GM19468 (cell line): Measurements from ENCODE around the gene FBXW10B.
"Not testable (repeated sequence)": the region's sequence is repeated elsewhere in the genome, so short reads cannot be mapped to it uniquely, and the experiment has no call there.

ENCODE experiments used
- ATAC-seq: cut with Tn5 transposase; IDR thresholded peaks from one replicate; pipeline ENCODE4 v1.9.1; 2021; ENCODE audit warnings: mild to moderate bottlenecking, moderate library complexity, moderate number of reproducible peaks; ENCODE audit not compliant: unreplicated experiment; ENCODE audit errors: extremely low read depth

FBXW10B gene, protein sequence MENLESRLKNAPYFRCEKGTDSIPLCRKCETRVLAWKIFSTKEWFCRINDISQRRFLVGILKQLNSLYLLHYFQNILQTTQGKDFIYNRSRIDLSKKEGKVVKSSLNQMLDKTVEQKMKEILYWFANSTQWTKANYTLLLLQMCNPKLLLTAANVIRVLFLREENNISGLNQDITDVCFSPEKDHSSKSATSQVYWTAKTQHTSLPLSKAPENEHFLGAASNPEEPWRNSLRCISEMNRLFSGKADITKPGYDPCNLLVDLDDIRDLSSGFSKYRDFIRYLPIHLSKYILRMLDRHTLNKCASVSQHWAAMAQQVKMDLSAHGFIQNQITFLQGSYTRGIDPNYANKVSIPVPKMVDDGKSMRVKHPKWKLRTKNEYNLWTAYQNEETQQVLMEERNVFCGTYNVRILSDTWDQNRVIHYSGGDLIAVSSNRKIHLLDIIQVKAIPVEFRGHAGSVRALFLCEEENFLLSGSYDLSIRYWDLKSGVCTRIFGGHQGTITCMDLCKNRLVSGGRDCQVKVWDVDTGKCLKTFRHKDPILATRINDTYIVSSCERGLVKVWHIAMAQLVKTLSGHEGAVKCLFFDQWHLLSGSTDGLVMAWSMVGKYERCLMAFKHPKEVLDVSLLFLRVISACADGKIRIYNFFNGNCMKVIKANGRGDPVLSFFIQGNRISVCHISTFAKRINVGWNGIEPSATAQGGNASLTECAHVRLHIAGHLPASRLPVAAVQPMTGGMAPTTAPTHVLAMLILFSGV

DNA sequence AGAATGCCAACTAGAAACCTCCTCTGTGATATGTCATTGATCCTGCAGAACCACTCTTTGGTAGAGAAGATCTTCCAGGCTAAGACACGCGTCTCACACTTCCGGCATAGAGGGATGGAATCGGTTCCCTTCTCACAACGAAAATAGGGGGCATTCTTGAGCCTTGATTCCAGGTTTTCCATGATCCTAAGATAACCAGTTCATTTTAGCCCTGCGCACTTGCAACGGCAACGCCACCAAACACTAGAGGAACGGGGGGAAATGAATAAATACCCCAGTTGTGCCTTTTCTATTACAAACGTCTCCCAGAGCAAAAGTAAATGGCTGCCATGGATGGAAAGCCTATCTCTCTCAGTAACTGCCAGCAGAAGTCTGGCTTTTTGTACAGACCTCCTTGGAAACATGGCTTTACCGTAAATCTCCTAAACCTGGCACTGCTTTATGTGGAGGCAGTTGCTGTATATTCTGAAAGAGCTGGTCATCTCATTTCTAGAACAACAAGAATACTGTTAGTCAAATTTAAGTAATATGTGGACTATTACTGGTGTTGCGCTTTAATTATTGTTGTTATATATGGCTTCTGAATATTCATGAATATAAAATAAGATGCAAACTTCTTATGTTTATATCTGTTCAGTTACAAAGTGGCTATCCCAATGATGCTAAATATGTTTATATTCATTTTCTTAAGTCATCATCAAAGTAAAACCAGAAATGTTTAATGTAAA lies at the start of gene FBXW10B:
TSS of gene FBXW10B (minus strand) at position 374 of the 728 bp plus-strand sequence. CDS start at position 182, 192 bp downstream.
- ATAC-seq: not testable (repeated sequence)

DNA sequence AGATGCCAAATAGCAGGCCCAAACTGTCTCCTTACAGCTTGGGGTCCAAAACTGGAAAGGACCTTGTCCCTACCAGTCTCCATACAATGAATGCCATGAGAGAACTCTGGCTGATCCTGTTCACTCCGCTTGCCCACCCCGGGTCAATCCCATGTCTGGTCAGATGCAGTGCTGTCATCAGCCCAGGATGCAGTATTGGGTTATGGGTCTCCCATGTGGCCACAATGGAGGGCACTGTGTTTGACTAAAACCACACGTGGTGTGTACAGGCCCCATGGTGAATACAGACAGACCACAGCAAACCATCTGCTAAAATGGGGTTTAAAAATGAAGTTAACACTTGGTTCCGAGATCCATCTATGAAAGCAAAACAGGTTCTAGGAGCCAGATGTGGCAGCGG lies 44.2 kb upstream of the FBXW10B start:
- ATAC-seq: no peak

DNA sequence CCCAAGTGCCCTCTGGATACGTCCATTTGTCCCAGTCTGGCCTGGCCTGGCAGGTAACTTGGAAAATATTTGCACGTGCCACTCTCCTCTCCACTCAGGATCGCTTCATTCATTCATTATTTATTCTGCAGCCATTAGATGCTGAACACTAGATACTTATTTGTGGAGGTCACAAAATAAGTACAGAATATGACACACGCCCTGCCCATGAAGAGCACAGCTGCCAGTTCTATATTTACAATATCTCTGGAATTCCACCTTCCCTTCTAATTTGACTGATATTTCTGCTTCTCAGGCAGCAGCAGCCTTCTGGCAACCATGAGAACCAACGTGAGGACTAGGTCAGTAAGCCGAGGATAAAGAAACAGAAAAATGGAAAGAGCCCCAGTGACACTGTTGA lies 43.7 kb upstream of the FBXW10B start:
- no peak for ATAC-seq

DNA sequence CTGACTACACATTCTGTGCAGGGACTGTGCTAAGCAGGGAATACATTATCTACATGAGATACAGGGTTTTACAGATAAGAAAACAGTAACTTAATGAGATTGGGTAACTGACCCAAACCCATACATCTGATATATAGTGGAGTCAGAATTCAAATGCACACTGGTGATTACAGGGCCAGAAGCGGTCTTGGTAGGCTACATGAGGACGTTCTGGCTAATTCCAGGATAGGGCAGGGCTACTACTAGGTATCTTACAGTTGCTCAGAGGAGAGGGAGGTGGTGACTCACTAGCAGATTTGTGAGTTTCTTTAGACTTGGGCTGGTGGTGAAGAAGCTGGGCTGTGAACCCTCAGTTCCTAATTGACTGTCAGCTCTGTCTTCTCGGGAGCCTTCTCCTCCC lies 43.2 kb upstream of the FBXW10B start:
- no peak for ATAC-seq

DNA sequence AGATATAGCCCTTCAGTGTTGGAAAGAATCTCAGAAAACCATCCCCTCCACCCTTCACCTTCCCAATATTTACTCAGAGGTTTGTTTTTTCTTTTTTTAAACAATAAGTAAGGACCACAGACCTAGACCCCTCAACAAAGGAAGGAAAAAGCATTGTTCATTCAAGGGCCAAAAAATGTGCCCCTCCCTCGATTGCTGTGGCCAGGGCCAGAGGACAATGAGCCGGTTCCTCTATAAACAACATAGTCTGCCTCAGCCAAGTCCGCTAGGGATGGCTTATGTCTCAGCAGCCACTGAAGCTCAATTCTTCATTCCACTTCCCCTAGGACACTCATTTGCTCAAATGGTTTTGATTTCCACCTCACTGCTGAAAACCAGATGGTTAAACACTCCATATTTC lies 40.6 kb upstream of the FBXW10B start:
- no peak for ATAC-seq

DNA sequence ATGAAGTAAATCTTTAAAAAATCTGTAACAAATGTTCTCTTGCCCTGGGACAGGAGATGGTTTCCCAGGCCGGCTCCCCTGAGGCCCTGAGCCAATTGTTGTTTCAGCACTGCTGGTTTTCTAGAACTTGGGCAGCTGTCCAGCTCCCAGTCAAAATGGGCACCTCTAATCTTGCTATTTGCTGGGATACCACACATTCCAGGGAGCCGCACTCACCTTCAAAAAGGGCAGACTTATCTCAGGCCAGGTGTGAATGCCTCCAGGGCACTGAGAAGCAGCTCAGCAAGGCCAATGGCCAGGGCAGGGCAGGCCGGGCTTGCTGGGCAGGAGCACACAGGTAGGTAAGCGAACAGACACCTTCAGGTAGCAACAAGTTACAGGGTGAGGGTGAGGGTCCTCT lies 40.2 kb upstream of the FBXW10B start:
- no peak for ATAC-seq

DNA sequence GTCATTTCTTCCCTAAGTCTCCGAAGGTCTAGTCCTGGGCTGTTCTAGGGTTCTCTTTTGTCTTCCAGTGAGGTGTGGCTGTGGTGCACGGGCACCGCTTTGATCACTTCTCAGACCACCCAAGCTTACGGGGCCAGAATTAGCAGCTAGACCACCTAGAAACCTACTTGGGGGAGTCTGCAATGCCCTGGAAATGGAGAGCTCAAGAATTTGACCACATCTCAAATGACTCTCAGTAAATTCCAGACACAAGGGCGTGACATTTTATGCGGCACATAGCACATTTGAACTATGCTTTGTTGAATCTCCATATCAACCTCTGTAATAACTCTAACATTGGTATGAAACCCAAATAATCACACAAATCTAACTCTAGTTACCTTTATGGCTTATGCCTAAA lies 39.7 kb upstream of the FBXW10B start:
- ATAC-seq: no peak

DNA sequence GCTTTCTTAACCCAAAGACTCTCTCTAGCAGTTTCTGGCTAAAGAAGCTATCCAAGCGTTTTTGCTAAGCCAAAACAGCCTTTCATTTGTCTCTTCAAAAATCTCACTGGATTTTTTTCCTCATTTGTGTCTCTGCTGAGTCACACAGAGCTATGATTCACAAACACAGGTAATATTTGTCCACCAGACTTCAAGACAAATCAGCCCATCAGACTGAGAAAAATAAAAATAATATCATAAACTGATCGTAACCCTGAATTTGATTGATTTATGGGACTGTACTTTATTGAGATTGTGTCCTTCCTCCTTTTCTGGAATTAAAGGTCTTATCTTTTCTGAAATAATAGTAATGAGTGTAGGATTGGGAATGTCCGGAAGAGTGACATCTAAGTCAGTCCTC lies 38.8 kb upstream of the FBXW10B start:
- ATAC-seq: no peak

DNA sequence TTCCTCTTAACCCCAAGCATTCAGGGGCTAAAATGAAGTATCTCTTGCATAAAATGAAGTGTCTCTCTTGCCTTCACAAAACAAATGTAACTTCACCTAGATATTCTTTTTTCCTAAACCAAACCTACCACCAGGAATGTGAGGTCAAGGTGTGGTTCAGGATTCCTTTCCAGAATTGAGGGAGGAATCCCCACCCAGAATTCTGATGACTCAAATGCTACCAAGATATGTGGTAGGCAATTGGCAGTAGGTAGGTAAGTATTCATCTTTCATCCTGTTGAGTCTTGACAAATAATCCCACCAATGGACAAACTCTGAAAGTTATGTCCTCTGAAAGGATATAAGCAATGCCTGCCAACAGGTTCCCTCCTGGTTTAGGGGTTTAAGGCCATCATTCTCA lies 38.4 kb upstream of the FBXW10B start:
- no peak for ATAC-seq

DNA sequence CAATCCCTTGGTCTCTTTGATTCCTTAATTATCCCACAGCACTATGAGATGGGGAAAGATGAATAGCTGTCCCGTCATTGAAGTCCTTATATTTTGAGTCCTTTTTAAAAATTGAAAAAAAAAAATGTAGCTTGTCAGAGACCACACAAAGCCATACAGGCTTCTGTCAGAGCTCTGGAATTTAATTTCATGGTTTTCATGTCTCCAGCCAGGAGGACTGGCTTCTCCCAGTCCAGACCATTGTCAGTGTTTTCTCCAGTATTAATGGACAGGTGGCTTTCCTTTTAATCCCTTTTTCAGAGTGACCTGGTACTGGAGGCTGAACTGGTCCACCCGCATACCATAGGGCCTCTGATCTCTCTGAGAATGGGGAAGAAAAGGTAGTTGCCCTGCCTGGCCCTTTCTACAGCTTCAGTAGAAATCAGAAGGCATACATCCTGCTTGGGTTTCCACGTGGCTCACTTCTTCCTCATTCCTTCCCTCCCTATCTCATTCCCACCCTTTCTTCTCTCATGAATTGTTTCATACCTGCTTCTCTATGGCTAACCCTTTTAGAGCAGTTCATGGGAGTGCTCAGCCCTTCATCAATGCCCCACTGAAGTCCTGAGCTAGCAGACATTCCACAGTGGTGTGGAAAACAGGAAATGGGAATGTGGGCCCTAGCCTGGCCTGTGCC lies 35.5 kb upstream of the FBXW10B start:
- no peak for ATAC-seq

DNA sequence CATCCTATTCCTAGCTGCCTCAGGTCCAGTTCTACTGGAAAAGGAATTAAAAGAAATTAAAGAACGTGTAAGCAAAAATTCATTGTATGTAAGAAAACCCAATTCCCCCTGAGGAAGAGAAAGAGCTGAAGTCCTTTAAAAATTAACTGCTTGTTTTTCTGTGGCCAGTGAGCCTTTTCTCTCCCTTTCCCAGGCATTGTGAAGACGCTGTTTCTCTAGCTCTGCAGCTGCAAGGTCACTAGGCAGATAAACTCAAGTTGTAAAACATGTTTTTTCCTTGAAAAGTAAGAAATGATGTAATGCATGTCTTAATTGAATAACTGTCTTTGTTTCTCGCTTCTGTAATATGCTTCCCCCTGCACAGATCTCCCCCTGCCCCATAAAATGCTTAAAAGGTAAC lies 34.9 kb upstream of the FBXW10B start:
- ATAC-seq: not testable (repeated sequence)

DNA sequence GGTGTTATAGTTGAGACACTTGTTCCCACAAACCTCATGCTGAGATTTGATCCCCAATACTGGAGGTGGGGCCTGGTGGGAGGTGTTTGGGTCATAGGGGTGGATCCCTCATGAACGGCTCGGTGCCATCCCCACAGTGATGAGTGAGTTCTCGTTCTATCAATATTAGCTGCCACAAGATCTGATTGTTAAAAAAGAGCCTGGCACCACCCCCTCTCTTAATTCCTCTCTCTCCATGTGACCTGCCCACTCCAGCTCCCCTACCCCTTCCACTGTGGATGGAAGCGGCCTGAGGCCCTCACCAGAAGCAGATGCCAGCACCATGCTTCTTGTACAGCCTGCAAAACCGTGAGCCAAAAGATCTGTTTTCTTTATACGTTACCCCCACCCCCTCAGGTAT lies 33.5 kb upstream of the FBXW10B start:
- ATAC-seq: no peak

DNA sequence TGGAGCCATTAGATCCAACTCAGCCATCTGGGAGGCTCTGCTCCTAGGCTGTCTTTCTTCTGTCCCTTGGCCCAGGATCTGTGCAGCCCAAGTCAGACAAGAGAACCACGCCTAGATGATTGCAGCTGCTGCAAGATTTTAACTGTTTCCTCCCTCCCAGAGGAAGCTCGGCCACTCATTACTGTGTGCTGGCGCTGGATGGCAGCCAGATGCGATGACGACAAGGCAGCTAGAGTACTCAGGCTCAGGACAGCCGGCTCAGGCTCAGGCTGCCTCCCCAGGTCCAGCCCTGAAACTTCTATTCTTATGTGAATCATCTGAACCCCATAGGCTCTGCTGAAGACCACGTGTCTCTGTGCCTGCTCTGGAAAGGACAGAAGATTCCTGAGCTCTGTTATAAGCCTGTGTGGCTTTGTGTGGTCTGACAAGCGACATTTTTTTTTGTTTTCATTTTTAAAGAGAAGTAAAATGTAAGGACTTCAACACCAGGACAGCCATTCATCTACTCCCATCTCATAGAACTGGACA lies 32.1 kb upstream of the FBXW10B start:
- peak; percentile 71 for ATAC-seq

DNA sequence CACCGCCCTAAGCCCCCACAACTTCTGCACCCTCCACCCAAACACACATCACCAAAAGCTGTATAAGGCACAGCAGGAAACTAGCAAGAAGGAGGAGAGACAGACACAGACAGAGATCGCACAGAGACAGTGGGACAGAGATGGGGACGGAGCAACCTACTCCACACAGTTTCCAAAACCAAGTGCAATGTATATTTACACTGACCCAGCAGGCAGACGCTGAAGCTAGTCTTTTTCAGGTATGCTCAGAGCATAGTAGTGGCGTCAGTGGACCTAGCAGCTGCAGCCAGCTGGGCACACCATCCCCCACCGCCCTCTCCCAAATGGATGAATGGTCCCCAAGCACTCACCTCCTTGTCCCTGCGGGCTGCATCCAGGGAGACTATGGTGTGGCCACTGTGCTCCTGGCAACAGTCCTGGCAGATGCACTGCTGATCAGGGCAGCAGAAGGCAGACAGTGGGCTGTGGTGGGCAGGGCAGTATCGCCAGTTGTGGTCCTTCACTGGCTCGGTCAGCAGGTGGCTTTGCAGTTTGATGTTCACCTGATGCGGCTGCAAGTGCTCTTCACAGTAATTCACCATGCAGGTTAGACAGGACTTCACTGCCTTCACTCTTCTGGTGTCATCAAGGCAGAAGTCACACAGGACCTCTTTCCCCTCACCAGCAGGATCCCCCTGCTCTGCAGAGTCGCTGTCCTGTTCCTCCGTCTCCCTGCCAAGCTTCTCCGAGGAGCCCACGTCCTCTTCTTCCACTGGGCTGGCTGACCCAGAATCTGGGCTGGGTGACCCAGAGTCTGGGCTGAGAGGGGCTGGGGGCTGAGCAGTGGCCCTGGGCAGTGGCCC lies 31.5 kb upstream of the FBXW10B start:
- ATAC-seq: no peak

DNA sequence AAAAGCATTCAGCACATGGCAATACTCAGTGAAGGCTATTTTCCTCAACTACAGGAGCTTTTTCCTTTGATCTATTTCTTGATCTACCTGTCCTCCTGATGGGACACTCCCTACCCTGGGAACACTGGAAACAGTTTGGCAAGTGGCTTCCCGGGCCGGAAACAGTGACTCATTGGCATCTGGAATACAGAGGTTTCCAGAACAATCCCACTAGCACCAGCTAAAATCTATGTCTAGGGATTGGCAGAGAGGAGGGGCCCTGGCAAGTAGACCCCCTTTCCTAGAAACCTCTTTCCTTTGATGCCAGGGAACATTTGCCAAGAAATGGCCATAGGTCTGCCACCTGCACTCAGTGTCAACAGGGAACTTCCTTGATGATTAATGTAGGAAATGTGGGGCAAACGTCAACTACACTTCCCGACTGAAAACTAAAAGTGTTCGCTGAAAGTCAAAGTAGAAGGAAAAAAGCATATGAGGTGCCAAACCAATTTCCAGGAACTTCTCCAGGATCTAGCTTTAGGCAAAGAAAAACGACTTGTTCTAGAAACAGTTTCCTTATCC lies 30.4 kb upstream of the FBXW10B start:
- ATAC-seq: no peak

DNA sequence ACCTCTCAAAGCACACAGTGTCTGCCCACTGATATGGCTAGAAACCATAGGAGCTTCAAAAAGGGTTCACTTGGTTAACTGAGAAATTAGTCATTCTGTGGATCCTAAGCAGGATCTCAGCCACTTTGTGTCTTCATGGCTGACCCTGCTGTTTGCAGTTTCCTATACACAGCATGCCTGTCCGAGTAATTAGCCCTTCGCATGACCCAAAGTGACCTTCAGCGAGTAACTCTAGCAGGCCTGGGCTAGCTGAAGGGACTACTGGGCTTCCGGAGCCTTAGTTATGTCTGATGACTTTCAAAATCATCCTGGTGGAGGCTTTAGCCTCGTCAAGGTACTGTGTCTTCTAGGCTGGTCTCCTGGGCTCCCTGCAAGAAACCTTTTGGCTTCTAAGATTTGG lies 28.9 kb upstream of the FBXW10B start:
- ATAC-seq: no peak

DNA sequence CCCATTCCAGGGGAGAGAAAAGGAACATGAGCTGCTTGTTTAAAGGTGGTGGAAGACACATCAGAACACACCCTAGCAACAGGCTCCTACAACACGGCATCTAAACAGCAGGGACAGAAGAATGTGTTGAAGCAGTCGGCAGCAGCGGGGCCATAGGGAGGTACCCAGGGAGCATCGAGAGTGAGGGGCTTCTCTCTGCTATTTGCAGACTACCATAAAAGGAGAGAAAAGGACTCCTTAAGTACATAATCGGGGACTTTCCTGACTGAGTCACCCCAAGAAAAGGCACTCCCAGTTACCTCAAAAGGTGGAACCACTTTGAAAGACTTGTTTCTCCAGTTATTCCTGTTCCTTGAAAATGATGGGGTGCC lies 26.4 kb upstream of the FBXW10B start:
- ATAC-seq: not testable (repeated sequence)

DNA sequence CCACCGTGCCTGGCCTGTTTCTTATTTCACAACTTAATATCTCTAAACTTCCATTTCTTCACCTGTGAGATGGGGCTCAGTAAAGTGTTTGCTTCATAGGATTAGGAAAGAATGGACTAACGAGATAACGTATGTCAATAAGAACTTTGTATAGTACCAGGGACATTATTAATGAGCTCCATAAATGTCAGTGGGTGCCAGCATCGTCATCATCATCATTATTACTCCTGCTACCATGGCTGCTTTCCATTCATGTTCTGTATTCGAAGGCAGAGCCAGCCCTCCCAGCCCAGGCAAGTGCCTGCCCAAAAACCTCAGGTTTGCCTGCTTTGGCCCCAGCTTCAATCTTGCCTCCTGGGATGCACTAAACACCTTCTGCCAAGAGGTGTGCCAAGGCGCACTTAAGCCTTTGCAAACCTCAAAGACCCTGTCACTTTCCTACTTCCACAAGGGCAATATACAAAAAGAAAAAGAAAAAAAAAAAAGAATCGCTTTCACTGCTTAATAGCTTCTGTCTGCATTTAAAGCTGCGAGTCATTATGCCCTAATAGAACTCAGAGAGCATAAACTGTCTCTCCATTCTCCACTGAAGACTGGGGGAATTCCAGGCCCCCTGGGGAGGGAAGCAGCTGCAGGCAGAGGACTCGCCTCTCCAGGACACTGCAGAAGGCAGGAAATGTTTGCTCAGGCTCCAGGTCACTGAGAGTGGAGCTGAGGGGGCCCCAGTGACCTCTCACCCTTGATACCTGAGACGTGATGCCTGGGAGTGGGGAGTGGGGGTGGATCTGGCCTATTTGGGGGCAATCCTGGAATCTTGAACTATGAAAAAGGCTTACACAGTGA lies 25.8 kb upstream of the FBXW10B start:
- not testable (repeated sequence) for ATAC-seq
